ENCODE measurements around the gene DGAT2.

Gene DGAT2

GRCh38 chr11:75831915-75832502 is 63.4 kb downstream of the DGAT2 start:
- Histone ChIP-seq H3K4me3 (ENCODE audit: low read length) (no peak overlapping the region), H3K27me3 (ENCODE audit: control insufficient read depth, insufficient read depth, low read length) (no peaks in the 10 kb centered on the region), H3K4me1 (ENCODE audit: control insufficient read depth, insufficient read depth, low read length) (peaks cover 14% of the 10 kb centered on the region), H3K36me3 (ENCODE audit: control insufficient read depth, insufficient read depth, low read length) (no peaks in the 10 kb centered on the region), H3K9ac (ENCODE audit: low read length) (no peak overlapping the region), H3K27ac (ENCODE audit: low read depth, low read length) (no peak overlapping the region)

- Histone ChIP-seq H3K4me1 (ENCODE audit: control insufficient read depth, insufficient read depth, low read length) (peaks cover 8% of the 10 kb centered on the region), H3K27ac (ENCODE audit: low read depth, low read length) (no peak overlapping the region), H3K4me3 (ENCODE audit: low read length) (no peak overlapping the region), H3K27me3 (ENCODE audit: control insufficient read depth, insufficient read depth, low read length) (no peaks in the 10 kb centered on the region), H3K36me3 (ENCODE audit: control insufficient read depth, insufficient read depth, low read length) (no peaks in the 10 kb centered on the region), H3K9ac (ENCODE audit: low read length) (no peak overlapping the region)
Measured at GRCh38 chr11:75834728-75835127, 66.2 kb downstream of the DGAT2 start.

GRCh38 chr11:75836417-75836816 is 67.8 kb downstream of the DGAT2 start:
- H3K36me3 ChIP-seq (ENCODE audit: control insufficient read depth, insufficient read depth, low read length): no peaks in the 10 kb centered on the region
- H3K4me1 ChIP-seq (ENCODE audit: control insufficient read depth, insufficient read depth, low read length): peaks cover 7% of the 10 kb centered on the region
- H3K27me3 ChIP-seq (ENCODE audit: control insufficient read depth, insufficient read depth, low read length): no peaks in the 10 kb centered on the region
- no peak overlapping the region for H3K4me3 ChIP-seq (ENCODE audit: low read length)
- no peak overlapping the region for H3K9ac ChIP-seq (ENCODE audit: low read length)
- H3K27ac ChIP-seq (ENCODE audit: low read depth, low read length): no peak overlapping the region

- Histone ChIP-seq H3K9ac (ENCODE audit: low read length) (no peak overlapping the region), H3K4me3 (ENCODE audit: low read length) (no peak overlapping the region), H3K4me1 (ENCODE audit: control insufficient read depth, insufficient read depth, low read length) (peaks cover 5% of the 10 kb centered on the region), H3K27ac (ENCODE audit: low read depth, low read length) (no peak overlapping the region), H3K27me3 (ENCODE audit: control insufficient read depth, insufficient read depth, low read length) (no peaks in the 10 kb centered on the region), H3K36me3 (ENCODE audit: control insufficient read depth, insufficient read depth, low read length) (no peaks in the 10 kb centered on the region)
Measured at GRCh38 chr11:75839851-75840250, 71.3 kb downstream of the DGAT2 start.

GRCh38 chr11:75840522-75840921 is 71.9 kb downstream of the DGAT2 start:
- Histone ChIP-seq H3K4me1 (ENCODE audit: control insufficient read depth, insufficient read depth, low read length) (peaks cover 5% of the 10 kb centered on the region), H3K27ac (ENCODE audit: low read depth, low read length) (no peak overlapping the region), H3K27me3 (ENCODE audit: control insufficient read depth, insufficient read depth, low read length) (no peaks in the 10 kb centered on the region), H3K36me3 (ENCODE audit: control insufficient read depth, insufficient read depth, low read length) (no peaks in the 10 kb centered on the region), H3K9ac (ENCODE audit: low read length) (no peak overlapping the region), H3K4me3 (ENCODE audit: low read length) (no peak overlapping the region)

- no peak overlapping the region for H3K9ac ChIP-seq (ENCODE audit: low read length)
- no peaks in the 10 kb centered on the region for H3K27me3 ChIP-seq (ENCODE audit: control insufficient read depth, insufficient read depth, low read length)
- H3K4me1 ChIP-seq (ENCODE audit: control insufficient read depth, insufficient read depth, low read length): peaks cover 5% of the 10 kb centered on the region
- H3K36me3 ChIP-seq (ENCODE audit: control insufficient read depth, insufficient read depth, low read length): no peaks in the 10 kb centered on the region
- H3K27ac ChIP-seq (ENCODE audit: low read depth, low read length): no peak overlapping the region
- H3K4me3 ChIP-seq (ENCODE audit: low read length): no peak overlapping the region
Measured at GRCh38 chr11:75841739-75842138, 73.2 kb downstream of the DGAT2 start.

- Histone ChIP-seq H3K9ac (ENCODE audit: low read length) (no peak overlapping the region), H3K27me3 (ENCODE audit: control insufficient read depth, insufficient read depth, low read length) (no peaks in the 10 kb centered on the region), H3K4me1 (ENCODE audit: control insufficient read depth, insufficient read depth, low read length) (peaks cover 3% of the 10 kb centered on the region), H3K27ac (ENCODE audit: low read depth, low read length) (no peak overlapping the region), H3K36me3 (ENCODE audit: control insufficient read depth, insufficient read depth, low read length) (no peaks in the 10 kb centered on the region), H3K4me3 (ENCODE audit: low read length) (no peak overlapping the region)
Measured at GRCh38 chr11:75845324-75845723, 76.7 kb downstream of the DGAT2 start.

GRCh38 chr11:75849894-75850293 is 81.3 kb downstream of the DGAT2 start:
- Histone ChIP-seq H3K4me1 (ENCODE audit: control insufficient read depth, insufficient read depth, low read length) (peaks cover 8% of the 10 kb centered on the region), H3K27ac (ENCODE audit: low read depth, low read length) (no peak overlapping the region), H3K27me3 (ENCODE audit: control insufficient read depth, insufficient read depth, low read length) (no peaks in the 10 kb centered on the region), H3K9ac (ENCODE audit: low read length) (no peak overlapping the region), H3K36me3 (ENCODE audit: control insufficient read depth, insufficient read depth, low read length) (no peaks in the 10 kb centered on the region), H3K4me3 (ENCODE audit: low read length) (no peak overlapping the region)

- no peak overlapping the region for H3K27ac ChIP-seq (ENCODE audit: low read depth, low read length)
Measured at GRCh38 chr11:75850787-75851186, 82.2 kb downstream of the DGAT2 start.

More at GRCh38 chr11:75850787-75851186, 82.2 kb downstream of the DGAT2 start:
- H3K9ac ChIP-seq (ENCODE audit: low read length): no peak overlapping the region
- peaks cover 8% of the 10 kb centered on the region for H3K4me1 ChIP-seq (ENCODE audit: control insufficient read depth, insufficient read depth, low read length)
- H3K4me3 ChIP-seq (ENCODE audit: low read length): no peak overlapping the region
- no peaks in the 10 kb centered on the region for H3K36me3 ChIP-seq (ENCODE audit: control insufficient read depth, insufficient read depth, low read length)
- no peaks in the 10 kb centered on the region for H3K27me3 ChIP-seq (ENCODE audit: control insufficient read depth, insufficient read depth, low read length)

Measured in rectal smooth muscle tissue (tissue), 1 donor.